Spleen (tissue), 7 donors: ENCODE data around the gene MOXD1.

Experiments
- POLR2A ChIP-seq, 3 donors: fragments of 450-650 bp; IDR thresholded peaks; one replicate each; pipeline ENCODE4 v1.5.1; 2017; ENCODE audit warnings: antibody characterized with exemption in 3 of 3, mild to moderate bottlenecking in 1 of 3
- TF ChIP-seq, protein P1 (sequence below), 11 experiments: fragments of 200-600 bp in 7 of 11; fragments of 450-650 bp in 4 of 11; sonication (generic) in 4 of 11; IDR thresholded peaks in 8 of 11; conservative IDR thresholded peaks in 3 of 11; 1 replicate in 7 of 11; 2 replicates in 4 of 11; pipeline versions ENCODE4 v1.4.0 to v1.8.0; 2016 to 2021; ENCODE audit warnings: antibody characterized with exemption in 11 of 11, inconsistent platforms in 4 of 11, mild to moderate bottlenecking in 1 of 11
- donor health status: DM: no; HTN: no; CAD: no; lungs with moderate emphysema.
- donor health status: DM: no; HTN: no; CAD: no.
- donor health status: DM: no; HTN: no; CAD: no.

DNA sequence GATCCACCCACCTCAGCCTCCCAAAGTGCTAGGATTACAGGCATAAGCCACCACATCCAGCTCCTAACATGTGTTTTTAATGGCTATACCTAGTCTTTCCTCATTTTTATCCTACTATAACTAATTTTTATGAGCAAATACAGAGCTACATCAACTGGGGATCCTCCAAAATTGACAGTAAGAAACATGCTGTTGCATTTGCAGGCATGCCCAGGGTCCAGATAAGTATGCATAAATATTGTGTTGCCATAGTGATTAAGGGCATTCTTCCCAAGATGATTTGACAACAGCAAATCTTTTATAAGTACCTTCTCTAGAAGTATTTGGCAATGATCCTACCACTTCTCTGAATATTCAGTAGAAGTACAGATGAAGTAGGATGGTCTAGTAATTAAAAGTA lies 41.9 kb upstream of the MOXD1 start:
- TF ChIP-seq, protein P1, sequence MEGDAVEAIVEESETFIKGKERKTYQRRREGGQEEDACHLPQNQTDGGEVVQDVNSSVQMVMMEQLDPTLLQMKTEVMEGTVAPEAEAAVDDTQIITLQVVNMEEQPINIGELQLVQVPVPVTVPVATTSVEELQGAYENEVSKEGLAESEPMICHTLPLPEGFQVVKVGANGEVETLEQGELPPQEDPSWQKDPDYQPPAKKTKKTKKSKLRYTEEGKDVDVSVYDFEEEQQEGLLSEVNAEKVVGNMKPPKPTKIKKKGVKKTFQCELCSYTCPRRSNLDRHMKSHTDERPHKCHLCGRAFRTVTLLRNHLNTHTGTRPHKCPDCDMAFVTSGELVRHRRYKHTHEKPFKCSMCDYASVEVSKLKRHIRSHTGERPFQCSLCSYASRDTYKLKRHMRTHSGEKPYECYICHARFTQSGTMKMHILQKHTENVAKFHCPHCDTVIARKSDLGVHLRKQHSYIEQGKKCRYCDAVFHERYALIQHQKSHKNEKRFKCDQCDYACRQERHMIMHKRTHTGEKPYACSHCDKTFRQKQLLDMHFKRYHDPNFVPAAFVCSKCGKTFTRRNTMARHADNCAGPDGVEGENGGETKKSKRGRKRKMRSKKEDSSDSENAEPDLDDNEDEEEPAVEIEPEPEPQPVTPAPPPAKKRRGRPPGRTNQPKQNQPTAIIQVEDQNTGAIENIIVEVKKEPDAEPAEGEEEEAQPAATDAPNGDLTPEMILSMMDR (IDR thresholded peaks at IDR 0.05 in 8 of 11, conservative IDR thresholded peaks at IDR 0.05 in 3 of 11): no peak
- TF ChIP-seq POLR2A (IDR thresholded peaks at IDR 0.05): no peak
